ENCODE results near the gene PRCC.

Gene PRCC

GRCh38 chr1:156813750-156814570 is 46.6 kb downstream of the PRCC start:
- DNase-seq (ENCODE audit: low read depth in 3 of 3): peak; percentile 51 to 82 (median 59)

GRCh38 chr1:156814571-156815260 is 47.4 kb downstream of the PRCC start:
- DNase-seq (ENCODE audit: low read depth in 3 of 3): no peak

GRCh38 chr1:156815307-156815826 is 48.0 kb downstream of the PRCC start:
- no peak for DNase-seq (ENCODE audit: low read depth in 3 of 3)

GRCh38 chr1:156815961-156816422 is 48.7 kb downstream of the PRCC start:
- no peak for DNase-seq (ENCODE audit: low read depth in 3 of 3)

- DNase-seq (ENCODE audit: low read depth in 3 of 3): peak; percentile 87 to 93 (median 92)
Measured at GRCh38 chr1:156816561-156817328, 49.4 kb downstream of the PRCC start, which contains the start of gene SH2D2A. SH2D2A (minus strand) TSS chr1:156816848; CDS start chr1:156816708, 140 bp downstream.

- DNase-seq (ENCODE audit: low read depth in 3 of 3): no peak
Measured at GRCh38 chr1:156821801-156822200, 54.5 kb downstream of the PRCC start.

- no peak for DNase-seq (ENCODE audit: low read depth in 3 of 3)
Measured at GRCh38 chr1:156822680-156823079, 55.3 kb downstream of the PRCC start.

- no peak for DNase-seq (ENCODE audit: low read depth in 3 of 3)
Measured at GRCh38 chr1:156823210-156823790, 56.0 kb downstream of the PRCC start.

- no peak for DNase-seq (ENCODE audit: low read depth in 3 of 3)
Measured at GRCh38 chr1:156826630-156827029, 59.3 kb downstream of the PRCC start.

GRCh38 chr1:156828400-156829124 is 61.2 kb downstream of the PRCC start:
- no peak for DNase-seq (ENCODE audit: low read depth in 3 of 3)

GRCh38 chr1:156832434-156832833 is 65.1 kb downstream of the PRCC start:
- DNase-seq (ENCODE audit: low read depth in 3 of 3): no peak

- DNase-seq (ENCODE audit: low read depth in 3 of 3): no peak
Measured at GRCh38 chr1:156833603-156834002, 66.3 kb downstream of the PRCC start.

- no peak for DNase-seq (ENCODE audit: low read depth in 3 of 3)
Measured at GRCh38 chr1:156834322-156834721, 67.0 kb downstream of the PRCC start.

GRCh38 chr1:156836041-156836654 is 68.8 kb downstream of the PRCC start:
- DNase-seq (ENCODE audit: low read depth in 3 of 3): peak in 1 of 3 experiments; percentile 58

- no peak for DNase-seq (ENCODE audit: low read depth in 3 of 3)
Measured at GRCh38 chr1:156836892-156837291, 69.6 kb downstream of the PRCC start.

GRCh38 chr1:156838972-156839371 is 71.6 kb downstream of the PRCC start:
- no peak for DNase-seq (ENCODE audit: low read depth in 3 of 3)

GRCh38 chr1:156839426-156840109 is 72.2 kb downstream of the PRCC start:
- no peak for DNase-seq (ENCODE audit: low read depth in 3 of 3)

- no peak for DNase-seq (ENCODE audit: low read depth in 3 of 3)
Measured at GRCh38 chr1:156840186-156840897, 73.0 kb downstream of the PRCC start.

- no peak for DNase-seq (ENCODE audit: low read depth in 3 of 3)
Measured at GRCh38 chr1:156840898-156841279, 73.6 kb downstream of the PRCC start.

All from stimulated activated CD4-positive, alpha-beta T cell treated with anti-CD3 and anti-CD28 coated beads, TNF-alpha, amount 100 ng/mL, for 24 hours (primary cell).